ENCODE data around the gene PRDM12. TPM values are rescaled to one million over a fixed set of nuclear protein-coding genes. Genes with fewer than 3 reads are reported as not detected.

The PRDM12 gene
- polyA plus RNA-seq, 1 of the 3 experiments (the other 2 are of a cell fraction) = 0.08 TPM

DNA sequence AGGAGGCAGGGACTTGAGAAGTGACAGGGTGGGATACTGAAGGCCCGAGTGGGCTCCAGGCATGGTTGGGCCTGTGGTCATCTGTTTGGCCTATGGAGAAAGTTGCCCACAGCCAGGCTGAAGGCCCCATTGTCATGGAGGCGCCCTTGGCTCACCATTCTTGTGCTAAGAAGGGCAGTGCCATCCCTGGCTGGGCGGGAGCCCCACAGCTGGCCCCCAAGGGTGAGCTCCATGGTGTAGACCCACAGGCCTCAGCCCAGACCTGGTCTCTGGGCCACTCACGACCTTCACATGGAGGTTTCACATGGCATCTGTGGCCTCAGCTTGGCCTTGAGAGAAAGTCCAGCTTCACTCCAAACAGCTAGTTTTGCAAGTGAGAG, 34.3 kb upstream of the PRDM12 start:
- H3K79me2 ChIP-seq (ENCODE audit: insufficient read depth) = no peaks in the 10 kb centered on the region
- WGBS (ENCODE audit: low lambda C conversion rate) = 100% methylated on average over 1 of the region's 4 CpGs
- no peak overlapping the region for H3K9ac ChIP-seq
- no peak for DNase-seq
- no peaks in the 10 kb centered on the region for H3K9me3 ChIP-seq
- CTCF ChIA-PET = interaction anchor here (1.8 kb wide), 1 partner anchor 39 kb away, joined by 5 read pairs; no protein-coding TSS in a partner anchor
- no peaks in the 10 kb centered on the region for H3K27me3 ChIP-seq (ENCODE audit: insufficient read depth)
- POLR2A ChIA-PET = no interaction called here
- no peak overlapping the region for H3K4me2 ChIP-seq
- H3K27ac ChIP-seq (ENCODE audit: low read depth in 2 of 2, low read length in 1 of 2) = no peak overlapping the region
- no peaks in the 10 kb centered on the region for H3F3A ChIP-seq (replicated peaks; ENCODE audit: insufficient read depth)
- no peaks in the 10 kb centered on the region for H3K4me1 ChIP-seq (ENCODE audit: control insufficient read depth in 1 of 2, insufficient read depth in 2 of 2, low read depth in 1 of 2, low read length in 1 of 2)
- TF ChIP-seq MXI1 (IDR thresholded peaks at IDR 0.05; ENCODE audit: low read depth, low read length) (no peak), NFIC (IDR thresholded peaks at IDR 0.05; ENCODE audit: borderline replicate concordance) (no peak), RAD21 (IDR thresholded peaks at IDR 0.05; ENCODE audit: low read length) (no peak), ZBTB33 (IDR thresholded peaks at IDR 0.05; ENCODE audit: borderline replicate concordance, low read depth) (no peak), JUND (IDR thresholded peaks at IDR 0.05) (no peak), SMC3 (IDR thresholded peaks at IDR 0.05; ENCODE audit: low read depth, low read length) (no peak), EP300 (IDR thresholded peaks at IDR 0.05; ENCODE audit: borderline replicate concordance in 1 of 2, low read depth in 1 of 2, low read length in 1 of 2) (no peak), REST (IDR thresholded peaks at IDR 0.05; ENCODE audit: low read depth, low read length) (no peak), NRF1 (IDR thresholded peaks at IDR 0.05; ENCODE audit: low read depth, low read length) (no peak), TEAD4 (IDR thresholded peaks at IDR 0.05; ENCODE audit: borderline replicate concordance, insufficient read depth) (no peak), YY1 (IDR thresholded peaks at IDR 0.05; ENCODE audit: low read depth) (no peak), TAF1 (IDR thresholded peaks at IDR 0.05; ENCODE audit: borderline replicate concordance, low read depth, low read length) (no peak), RFX5 (IDR thresholded peaks at IDR 0.05; ENCODE audit: low read length) (no peak), FOXM1 (IDR thresholded peaks at IDR 0.05; ENCODE audit: low read depth) (no peak), TCF12 (IDR thresholded peaks at IDR 0.05) (no peak), MEF2A (IDR thresholded peaks at IDR 0.05; ENCODE audit: borderline replicate concordance, low read depth) (no peak)
- TF ChIP-seq, protein P1, sequence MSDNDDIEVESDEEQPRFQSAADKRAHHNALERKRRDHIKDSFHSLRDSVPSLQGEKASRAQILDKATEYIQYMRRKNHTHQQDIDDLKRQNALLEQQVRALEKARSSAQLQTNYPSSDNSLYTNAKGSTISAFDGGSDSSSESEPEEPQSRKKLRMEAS (IDR thresholded peaks at IDR 0.05; ENCODE audit: low read depth) = no peak
- TF ChIP-seq, protein P2, sequence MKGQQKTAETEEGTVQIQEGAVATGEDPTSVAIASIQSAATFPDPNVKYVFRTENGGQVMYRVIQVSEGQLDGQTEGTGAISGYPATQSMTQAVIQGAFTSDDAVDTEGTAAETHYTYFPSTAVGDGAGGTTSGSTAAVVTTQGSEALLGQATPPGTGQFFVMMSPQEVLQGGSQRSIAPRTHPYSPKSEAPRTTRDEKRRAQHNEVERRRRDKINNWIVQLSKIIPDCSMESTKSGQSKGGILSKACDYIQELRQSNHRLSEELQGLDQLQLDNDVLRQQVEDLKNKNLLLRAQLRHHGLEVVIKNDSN (IDR thresholded peaks at IDR 0.05; ENCODE audit: borderline replicate concordance, low read depth) = no peak
- TF ChIP-seq, protein P3, sequence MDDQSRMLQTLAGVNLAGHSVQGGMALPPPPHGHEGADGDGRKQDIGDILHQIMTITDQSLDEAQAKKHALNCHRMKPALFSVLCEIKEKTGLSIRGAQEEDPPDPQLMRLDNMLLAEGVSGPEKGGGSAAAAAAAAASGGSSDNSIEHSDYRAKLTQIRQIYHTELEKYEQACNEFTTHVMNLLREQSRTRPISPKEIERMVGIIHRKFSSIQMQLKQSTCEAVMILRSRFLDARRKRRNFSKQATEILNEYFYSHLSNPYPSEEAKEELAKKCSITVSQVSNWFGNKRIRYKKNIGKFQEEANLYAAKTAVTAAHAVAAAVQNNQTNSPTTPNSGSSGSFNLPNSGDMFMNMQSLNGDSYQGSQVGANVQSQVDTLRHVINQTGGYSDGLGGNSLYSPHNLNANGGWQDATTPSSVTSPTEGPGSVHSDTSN (IDR thresholded peaks at IDR 0.05) = no peak
- TF ChIP-seq, protein P4, sequence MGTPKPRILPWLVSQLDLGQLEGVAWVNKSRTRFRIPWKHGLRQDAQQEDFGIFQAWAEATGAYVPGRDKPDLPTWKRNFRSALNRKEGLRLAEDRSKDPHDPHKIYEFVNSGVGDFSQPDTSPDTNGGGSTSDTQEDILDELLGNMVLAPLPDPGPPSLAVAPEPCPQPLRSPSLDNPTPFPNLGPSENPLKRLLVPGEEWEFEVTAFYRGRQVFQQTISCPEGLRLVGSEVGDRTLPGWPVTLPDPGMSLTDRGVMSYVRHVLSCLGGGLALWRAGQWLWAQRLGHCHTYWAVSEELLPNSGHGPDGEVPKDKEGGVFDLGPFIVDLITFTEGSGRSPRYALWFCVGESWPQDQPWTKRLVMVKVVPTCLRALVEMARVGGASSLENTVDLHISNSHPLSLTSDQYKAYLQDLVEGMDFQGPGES (IDR thresholded peaks at IDR 0.05; ENCODE audit: low read depth, low read length) = no peak
- H4K20me1 ChIP-seq (ENCODE audit: insufficient read depth) = no peaks in the 10 kb centered on the region
- no peak overlapping the region for H3K4me3 ChIP-seq (ENCODE audit: low read depth in 2 of 2, low read length in 1 of 2)
- no peak overlapping the region for H2AFZ ChIP-seq (ENCODE audit: low read depth)
- peaks cover 14 to 96% of the 10 kb centered on the region in 2 experiments for H3K36me3 ChIP-seq (replicated peaks in 1 of 2; ENCODE audit: control insufficient read depth in 1 of 2, insufficient read depth in 2 of 2, low read length in 1 of 2)
- no peaks in the 10 kb centered on the region for H3K9me2 ChIP-seq

Measured in SK-N-SH (cell line).